ENCODE measurements around the gene AKT2. TPM values are rescaled to one million over a fixed set of nuclear protein-coding genes. Genes with fewer than 3 reads are reported as not detected.

AKT2 gene
- total RNA-seq, 1 experiment from 2014 or later, result 146 TPM

GRCh38 chr19:40266119-40266518 lies 19.0 kb downstream of the AKT2 start:
- H3K27ac ChIP-seq (ENCODE audit: low read depth, low read length, poor library complexity, severe bottlenecking), result no peak overlapping the region
- H3K4me3 ChIP-seq (ENCODE audit: low read depth, low read length, poor library complexity, severe bottlenecking), result no peak overlapping the region
- BruUV-seq (replicated peaks), result no TSS peak
- H3K27me3 ChIP-seq (replicated peaks; ENCODE audit: insufficient read depth, low read depth, low read length, poor library complexity), result no peaks in the 10 kb centered on the region
- CTCF ChIA-PET, result no interaction called here
- intact Hi-C loops (cut with micrococcal nuclease; ENCODE audit: unreplicated experiment), result no loop called here
- POLR2A ChIA-PET (ENCODE audit: low non-redundant PET), result no interaction called here
- DNase-seq (ENCODE audit: low spot score), result no peak
- peaks cover 7% of the 10 kb centered on the region for H3K36me3 ChIP-seq (ENCODE audit: insufficient read depth, low read length, poor library complexity, severe bottlenecking)
- no peaks in the 10 kb centered on the region for H3K4me1 ChIP-seq (ENCODE audit: insufficient read depth, low read length, poor library complexity, severe bottlenecking)
- TF ChIP-seq CTCF (conservative IDR thresholded peaks at IDR 0.05; ENCODE audit: low read depth, low read length) (no peak), EZH2 (IDR thresholded peaks at IDR 0.05; ENCODE audit: borderline replicate concordance, low read depth, low read length, poor library complexity, severe bottlenecking) (no peak)
- H3K9me3 ChIP-seq (ENCODE audit: low read depth, low read length, poor library complexity, severe bottlenecking), result no peaks in the 10 kb centered on the region

DNA sequence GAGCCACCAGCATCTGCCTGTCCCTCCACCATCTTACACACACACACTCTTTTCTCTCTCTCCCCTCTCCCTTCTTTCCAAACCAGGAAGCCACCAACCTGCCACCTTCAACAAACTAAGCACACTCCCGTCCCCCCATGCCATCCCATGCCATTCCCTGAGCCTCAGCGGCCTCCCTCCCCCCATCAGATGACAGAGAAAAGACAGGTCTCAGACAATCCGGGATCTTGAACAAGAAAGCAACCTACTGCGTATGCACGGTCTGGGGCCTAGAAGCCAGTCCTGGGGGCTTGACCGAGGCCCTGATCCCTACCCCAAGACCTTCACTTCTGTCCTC lies 19.4 kb downstream of the AKT2 start:
- DNase-seq (ENCODE audit: low spot score), result no peak
- no peak for TF ChIP-seq EZH2 (IDR thresholded peaks at IDR 0.05; ENCODE audit: borderline replicate concordance, low read depth, low read length, poor library complexity, severe bottlenecking)
- no peak for TF ChIP-seq CTCF (conservative IDR thresholded peaks at IDR 0.05; ENCODE audit: low read depth, low read length)
- H3K4me1 ChIP-seq (ENCODE audit: insufficient read depth, low read length, poor library complexity, severe bottlenecking), result no peaks in the 10 kb centered on the region
- H3K27me3 ChIP-seq (replicated peaks; ENCODE audit: insufficient read depth, low read depth, low read length, poor library complexity), result no peaks in the 10 kb centered on the region
- intact Hi-C loops (cut with micrococcal nuclease; ENCODE audit: unreplicated experiment), result no loop called here
- CTCF ChIA-PET, result no interaction called here
- peaks cover 7% of the 10 kb centered on the region for H3K36me3 ChIP-seq (ENCODE audit: insufficient read depth, low read length, poor library complexity, severe bottlenecking)
- H3K27ac ChIP-seq (ENCODE audit: low read depth, low read length, poor library complexity, severe bottlenecking), result no peak overlapping the region
- H3K4me3 ChIP-seq (ENCODE audit: low read depth, low read length, poor library complexity, severe bottlenecking), result no peak overlapping the region
- BruUV-seq (replicated peaks), result no TSS peak
- POLR2A ChIA-PET (ENCODE audit: low non-redundant PET), result no interaction called here
- H3K9me3 ChIP-seq (ENCODE audit: low read depth, low read length, poor library complexity, severe bottlenecking), result no peaks in the 10 kb centered on the region

DNA sequence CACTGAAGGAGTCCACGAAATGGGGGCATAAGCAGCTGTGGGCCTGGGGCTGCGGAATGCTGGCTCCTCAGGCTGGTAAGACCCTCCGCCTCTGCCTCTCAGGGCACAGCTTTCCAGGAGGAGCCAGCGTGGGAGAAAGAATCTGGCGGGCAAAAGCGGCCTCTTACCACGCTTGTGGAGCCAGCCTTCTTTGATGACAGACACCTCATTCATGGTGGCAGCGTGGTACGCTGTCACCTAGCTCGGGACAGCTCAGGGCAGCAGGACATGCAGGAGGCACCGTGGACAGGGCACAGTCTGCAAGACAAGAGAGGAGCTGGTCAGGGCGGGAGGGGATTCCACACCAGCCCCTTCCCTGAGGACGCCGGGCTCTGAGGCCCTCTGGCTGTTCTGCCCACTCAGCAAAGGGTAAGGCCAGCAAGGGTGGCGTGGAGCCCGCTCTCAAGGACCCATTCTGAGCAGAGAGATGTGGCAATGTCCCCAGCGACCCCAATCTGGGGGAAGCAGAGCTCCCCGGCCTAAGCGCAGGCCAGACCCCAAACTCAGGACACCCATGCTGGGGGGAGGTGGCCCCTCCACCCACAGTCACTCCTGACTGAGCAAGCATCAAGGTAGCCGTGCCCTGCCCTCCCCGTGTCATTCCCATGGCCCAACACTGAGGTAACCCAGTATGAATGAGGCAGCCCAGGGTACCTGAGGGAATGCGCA lies 19.9 kb downstream of the AKT2 start:
- intact Hi-C loops (cut with micrococcal nuclease; ENCODE audit: unreplicated experiment), result no loop called here
- Histone ChIP-seq H3K27ac (ENCODE audit: low read depth, low read length, poor library complexity, severe bottlenecking) (no peak overlapping the region), H3K4me1 (ENCODE audit: insufficient read depth, low read length, poor library complexity, severe bottlenecking) (no peaks in the 10 kb centered on the region), H3K4me3 (ENCODE audit: low read depth, low read length, poor library complexity, severe bottlenecking) (no peak overlapping the region), H3K9me3 (ENCODE audit: low read depth, low read length, poor library complexity, severe bottlenecking) (no peaks in the 10 kb centered on the region), H3K27me3 (replicated peaks; ENCODE audit: insufficient read depth, low read depth, low read length, poor library complexity) (no peaks in the 10 kb centered on the region), H3K36me3 (ENCODE audit: insufficient read depth, low read length, poor library complexity, severe bottlenecking) (peaks cover 7% of the 10 kb centered on the region)
- DNase-seq (ENCODE audit: low spot score), result no peak
- POLR2A ChIA-PET (ENCODE audit: low non-redundant PET), result no interaction called here
- CTCF ChIA-PET, result no interaction called here
- no TSS peak for BruUV-seq (replicated peaks)
- TF ChIP-seq EZH2 (IDR thresholded peaks at IDR 0.05; ENCODE audit: borderline replicate concordance, low read depth, low read length, poor library complexity, severe bottlenecking), result no peak
- no peak for TF ChIP-seq CTCF (conservative IDR thresholded peaks at IDR 0.05; ENCODE audit: low read depth, low read length)
